Measurements from ENCODE around the gene SYNGR1.
"Not testable (repeated sequence)": the region's sequence is repeated elsewhere in the genome, so short reads cannot be mapped to it uniquely, and the experiment has no call there.

Gene SYNGR1

DNA sequence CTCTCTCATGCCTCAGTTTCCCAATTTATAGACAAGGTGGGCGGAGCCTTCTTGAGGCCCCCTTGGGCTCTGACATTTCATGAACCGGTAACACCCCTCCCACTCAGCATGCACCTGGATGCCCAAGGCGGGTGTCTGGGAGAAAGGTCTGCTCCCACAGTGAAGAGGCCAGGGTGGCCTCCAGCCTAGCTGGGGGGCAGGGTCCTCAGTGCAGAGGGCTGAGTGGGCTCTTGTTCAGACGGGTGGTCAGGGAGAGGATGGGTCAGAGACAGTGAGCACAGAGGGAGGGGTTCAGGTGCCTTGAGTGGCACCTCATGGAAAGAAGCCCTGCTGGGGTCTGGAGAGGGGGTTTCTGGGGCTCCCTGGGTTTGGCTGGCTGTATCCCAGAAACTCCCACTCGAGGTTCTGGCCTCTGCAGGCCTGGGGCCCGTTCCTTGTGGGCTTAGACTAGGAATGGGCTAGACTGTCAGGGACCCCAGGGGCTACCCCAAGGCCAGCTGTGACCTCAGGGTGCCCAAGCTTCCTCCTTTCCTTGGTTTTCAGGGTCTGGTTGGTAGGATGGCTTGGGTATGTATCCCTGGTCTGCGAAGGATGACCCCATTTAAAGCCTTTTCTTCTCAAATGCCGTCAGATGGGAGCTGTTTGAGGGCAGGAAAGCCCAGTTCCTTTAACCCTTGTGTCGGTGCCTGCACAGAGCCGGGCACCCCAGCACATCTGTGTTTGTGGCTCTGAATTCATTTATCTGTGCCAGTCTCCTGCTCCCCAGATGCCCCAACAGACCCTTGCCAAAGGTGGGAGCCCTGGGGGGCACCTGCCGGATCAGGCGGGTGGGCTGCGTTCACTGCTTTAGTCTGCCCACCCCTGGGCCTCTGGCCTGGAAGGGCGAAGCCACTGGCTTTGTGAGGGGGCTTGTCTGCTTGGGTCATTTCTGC is 1.2 kb downstream of the SYNGR1 start:
- DNase-seq (ENCODE audit: low read depth in 2 of 2), result no peak

DNA sequence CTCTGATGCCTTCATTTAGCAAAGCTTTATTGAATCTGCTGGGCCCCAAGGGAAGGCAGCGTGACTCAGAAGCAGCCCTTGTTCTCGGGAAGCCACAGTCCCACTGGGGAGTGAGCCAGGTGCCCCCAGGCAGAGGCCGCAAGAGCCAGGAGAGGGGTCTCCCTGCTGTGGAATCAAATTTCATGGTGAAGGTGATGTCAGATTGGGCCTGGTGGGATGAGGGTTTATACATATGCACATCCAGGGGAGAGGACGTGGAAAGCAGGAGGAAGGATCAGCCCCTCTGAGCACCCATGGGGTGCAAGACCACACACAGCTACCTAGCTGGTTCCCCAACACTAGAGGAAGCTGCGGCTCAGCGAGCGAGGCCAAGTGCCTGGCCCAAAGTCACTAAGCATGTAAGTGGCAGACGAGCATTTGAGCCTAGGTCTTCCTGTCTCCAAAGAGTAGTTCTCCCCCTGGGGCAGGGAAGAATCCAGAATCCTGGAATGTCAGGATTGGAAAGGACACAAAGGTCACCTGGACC is 2.0 kb downstream of the SYNGR1 start:
- no peak for DNase-seq (ENCODE audit: low read depth in 2 of 2)

DNA sequence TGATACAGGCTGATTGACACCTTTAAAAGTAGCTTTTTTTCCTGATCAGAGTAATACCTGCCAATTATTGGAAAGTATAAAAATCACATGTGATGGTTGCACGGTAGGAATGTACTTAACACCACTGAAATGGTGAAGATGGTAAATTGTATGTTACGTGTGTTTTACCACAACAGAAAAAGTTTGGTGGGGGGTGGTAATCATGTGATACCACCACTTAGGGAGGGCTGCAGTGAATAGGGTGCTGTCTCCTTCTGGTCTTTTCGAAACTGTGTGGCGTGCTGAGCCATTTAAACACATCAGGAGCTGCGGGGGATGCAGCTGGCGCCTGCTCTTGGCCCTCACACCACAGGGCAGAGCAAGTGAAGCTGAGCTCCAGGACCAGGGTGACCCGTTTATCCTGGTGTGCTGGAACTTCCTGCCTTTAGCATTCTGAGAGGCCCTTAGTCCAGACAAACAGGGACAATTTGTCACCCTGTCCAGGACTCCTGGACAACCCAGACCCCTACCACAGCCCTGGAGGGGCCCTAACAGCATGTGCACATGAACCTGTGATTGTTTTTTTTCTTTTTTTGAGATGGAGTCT is 2.6 kb downstream of the SYNGR1 start:
- no peak for DNase-seq (ENCODE audit: low read depth in 2 of 2)

DNA sequence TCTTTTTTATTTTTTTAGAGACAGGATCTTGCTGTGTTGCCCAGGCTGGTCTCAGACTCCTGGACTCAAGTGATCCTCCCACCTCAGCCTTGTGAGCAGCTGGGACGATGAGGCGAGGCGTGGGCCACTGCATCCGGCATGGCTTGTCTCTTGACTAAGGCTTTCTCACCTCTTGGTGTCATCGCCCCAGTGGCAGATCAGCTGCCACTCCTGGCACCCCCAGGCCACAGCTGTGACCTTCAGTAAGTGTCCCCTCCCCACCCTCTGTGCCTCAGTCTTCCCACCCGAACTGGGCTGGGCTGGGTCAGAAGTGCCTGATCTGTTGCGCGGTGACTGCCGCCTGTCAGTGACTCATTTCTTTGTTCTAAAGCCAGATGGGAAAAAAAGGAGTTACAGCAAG is 3.6 kb downstream of the SYNGR1 start:
- no peak for DNase-seq (ENCODE audit: low read depth in 2 of 2)

DNA sequence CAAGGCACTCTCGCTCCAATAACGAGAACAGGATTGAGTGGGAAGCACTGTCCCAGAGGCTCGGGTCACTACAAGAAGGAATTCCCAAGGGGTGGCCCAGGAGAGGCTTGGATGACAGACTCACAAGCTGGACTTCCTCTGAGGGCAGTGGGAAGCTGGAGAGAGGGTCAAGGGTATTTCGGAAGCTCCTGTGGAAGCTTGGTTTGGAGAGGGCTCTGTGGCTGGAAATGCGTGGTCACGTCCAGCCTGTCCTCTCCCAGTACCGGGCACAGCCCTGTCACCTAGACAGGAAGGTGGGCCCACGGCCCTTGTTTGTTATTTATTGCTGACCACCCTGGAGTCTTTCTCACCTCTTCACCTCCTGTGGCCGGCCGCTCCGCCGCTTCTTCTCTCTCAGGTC is 5.3 kb downstream of the SYNGR1 start:
- DNase-seq (ENCODE audit: low read depth in 2 of 2), result no peak

DNA sequence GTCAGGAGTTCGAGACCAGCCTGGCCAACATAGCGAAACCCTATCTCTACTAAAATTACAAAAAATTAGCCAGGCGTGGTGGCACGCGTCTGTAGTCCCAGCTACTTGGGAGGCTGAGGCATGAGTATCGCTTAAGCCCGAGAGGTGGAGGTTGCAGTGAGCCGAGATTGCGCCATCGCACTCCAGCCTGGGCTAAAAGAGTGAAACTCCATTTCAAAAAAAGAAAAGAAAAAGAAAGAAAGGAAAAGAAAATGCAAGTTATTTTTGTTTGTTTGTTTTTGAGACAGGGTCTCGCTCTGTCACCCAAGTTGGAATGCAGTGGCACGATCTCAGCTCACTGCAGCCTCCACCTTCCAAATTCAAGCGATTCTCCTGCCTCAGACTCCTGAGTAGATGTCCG is 6.0 kb downstream of the SYNGR1 start:
- not testable (repeated sequence) for DNase-seq (ENCODE audit: low read depth in 2 of 2)

DNA sequence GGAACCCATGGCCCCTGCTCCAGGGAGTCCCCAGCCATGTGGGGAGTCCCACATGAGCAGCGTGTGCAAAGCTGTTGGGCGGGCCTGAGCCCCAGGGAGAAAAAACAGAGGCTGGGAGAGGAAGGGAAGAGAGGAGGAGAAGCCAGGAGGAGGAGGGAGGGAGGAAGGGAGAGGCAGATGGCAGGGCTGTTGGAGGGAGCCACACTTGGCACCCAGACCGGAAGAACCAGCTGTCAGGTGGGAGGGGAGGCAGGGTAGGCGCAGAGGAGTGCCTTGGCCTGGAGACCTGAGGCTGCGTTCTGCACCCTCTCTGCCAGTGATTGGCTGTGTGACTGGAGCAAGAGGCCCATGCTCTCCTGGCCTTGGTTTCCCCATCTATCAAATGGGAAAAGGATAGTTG is 6.7 kb downstream of the SYNGR1 start:
- no peak for DNase-seq (ENCODE audit: low read depth in 2 of 2)

DNA sequence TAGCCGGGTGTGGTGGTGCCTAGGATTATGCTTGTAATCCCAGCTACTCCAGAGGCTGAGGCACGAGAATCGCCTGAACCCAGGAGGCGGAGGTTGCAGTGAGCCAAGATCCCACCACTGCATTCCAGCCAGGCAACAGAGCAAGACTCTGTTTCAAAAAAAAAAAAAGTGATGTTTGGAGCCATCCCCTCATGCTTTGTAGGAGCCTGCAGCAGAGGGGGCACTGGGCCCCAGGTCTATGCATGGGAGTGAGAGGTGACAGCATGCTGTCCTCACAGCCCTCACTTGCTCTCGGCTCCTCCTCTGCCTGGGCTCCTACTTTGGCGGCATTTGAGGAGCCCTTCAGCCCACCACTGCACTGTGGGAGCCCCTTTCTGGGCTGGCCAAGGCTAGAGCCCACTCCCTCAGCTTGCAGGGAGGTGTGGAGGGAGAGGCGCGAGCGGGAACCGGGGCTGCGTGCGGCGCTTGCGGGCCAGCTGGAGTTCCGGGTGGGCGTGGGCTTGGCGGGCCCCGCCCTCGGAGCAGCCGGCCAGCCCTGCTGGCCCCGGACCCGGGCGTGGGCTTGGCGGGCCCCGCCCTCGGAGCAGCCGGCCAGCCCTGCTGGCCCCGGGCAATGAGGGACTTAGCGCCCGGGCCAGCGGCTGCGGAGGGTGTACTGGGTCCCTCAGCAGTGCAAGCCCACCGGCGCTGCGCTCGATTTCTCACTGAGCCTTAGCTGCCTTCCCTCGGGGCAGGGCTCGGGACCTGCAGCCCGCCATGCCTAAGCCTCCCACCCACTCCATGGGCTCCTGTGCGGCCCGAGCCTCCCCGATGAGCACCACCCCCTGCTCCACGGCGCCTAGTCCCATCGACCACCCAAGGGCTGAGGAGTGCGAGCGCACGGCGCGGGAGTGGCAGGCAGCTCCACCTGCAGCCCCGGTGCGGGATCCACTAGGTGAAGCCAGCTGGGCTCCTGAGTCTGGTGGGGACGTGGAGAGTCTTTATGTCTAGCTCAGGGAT is 7.6 kb downstream of the SYNGR1 start:
- not testable (repeated sequence) for DNase-seq (ENCODE audit: low read depth in 2 of 2)

DNA sequence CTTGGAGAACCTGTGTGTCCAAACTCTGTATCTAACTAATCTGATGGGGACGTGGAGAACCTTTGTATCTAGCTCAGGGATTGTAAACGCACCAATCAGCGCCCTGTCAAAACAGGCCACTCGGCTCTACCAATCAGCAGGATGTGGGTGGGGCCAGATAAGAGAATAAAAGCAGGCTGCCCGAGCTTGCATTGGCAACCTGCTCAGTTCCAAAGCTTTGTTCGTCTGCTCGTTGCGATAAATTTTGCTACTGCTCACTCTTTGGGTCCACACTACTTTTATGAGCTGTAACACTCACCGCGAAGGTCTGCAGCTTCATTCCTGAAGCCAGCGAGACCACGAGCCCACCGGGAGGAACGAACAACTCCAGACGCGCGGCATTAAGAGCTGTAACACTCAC is 8.4 kb downstream of the SYNGR1 start:
- not testable (repeated sequence) for DNase-seq (ENCODE audit: low read depth in 2 of 2)

DNA sequence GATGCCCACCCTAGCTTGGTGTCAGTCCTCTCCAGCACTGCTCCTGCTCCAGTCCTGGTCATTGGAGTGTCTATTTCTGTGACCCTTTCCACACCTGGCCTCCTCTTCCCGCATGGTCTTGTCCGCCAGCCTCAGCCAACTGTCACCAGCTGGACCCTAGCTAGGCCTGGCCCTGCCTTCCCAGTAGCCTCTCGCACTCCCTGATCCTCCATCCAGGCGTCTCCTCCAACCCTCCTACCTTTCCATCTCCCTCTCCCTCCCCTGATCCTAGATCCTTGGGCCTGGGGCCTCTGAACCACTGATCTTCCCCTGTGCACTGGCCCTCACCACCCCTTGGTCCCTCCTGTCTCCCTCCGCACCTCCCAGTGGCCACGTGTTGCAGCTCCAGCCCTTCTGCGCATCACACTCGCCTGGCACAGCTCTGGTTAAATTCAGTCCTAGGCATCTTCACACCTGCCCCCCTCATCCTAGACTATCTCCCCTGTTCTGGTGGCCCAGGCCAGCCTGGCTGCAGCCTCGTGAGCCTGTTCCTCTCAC is 9.9 kb downstream of the SYNGR1 start:
- no peak for DNase-seq (ENCODE audit: low read depth in 2 of 2)

DNA sequence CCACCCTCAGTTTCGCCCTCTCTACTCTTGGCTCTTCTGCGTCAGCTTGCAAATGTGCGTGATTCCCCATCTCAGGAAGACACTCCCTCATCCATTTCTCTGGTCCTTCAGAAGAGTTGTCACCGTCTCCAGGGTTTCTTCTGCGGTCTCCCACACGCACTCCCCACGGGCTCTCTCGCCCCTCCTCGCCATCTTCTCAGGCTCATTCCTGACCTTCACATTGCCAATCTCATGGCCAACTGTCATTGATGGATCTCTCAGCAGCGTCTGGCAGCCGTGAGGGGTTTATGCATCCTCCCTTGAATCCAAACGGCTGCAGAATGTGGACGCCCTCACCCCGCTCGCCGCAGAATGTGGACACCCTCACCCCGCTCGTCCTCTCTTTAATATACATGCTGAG is 10.5 kb downstream of the SYNGR1 start:
- DNase-seq (ENCODE audit: low read depth in 2 of 2), result no peak

DNA sequence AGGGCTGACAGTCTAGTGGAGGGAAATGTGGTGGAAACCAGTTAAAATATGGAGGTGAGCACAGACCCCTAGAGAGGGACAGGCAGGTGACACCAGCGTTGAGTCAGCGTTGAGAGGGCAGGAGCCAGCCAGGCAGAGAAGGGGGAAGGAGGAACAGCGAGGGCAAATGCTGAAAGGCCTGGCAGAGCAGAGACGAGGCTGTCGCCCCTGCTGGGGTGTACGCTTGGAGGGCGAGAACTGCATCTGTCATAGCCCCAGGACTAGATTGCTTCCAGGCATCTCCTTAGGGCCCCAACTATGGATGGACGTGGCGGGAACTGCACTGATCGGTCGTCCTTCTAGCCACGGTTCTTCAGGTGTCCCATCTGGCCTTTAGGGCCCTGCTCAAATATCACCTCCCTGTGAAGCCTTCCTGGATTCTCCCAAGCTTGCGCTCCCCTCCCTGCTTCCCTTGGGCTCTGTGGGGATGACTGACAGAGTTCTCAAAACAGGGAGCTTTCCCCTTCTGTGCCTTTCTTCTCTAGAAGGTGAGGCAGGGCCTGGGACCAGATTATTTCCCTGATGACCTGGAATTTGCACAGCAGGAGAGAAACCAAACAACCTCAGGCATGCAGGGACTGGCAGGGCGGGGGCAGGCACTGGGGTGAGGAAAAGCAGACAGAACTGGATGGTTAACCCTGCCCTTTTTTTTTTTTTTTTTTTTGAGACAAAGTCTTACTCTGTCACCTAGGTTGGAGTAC is 11.1 kb downstream of the SYNGR1 start:
- no peak for DNase-seq (ENCODE audit: low read depth in 2 of 2)

DNA sequence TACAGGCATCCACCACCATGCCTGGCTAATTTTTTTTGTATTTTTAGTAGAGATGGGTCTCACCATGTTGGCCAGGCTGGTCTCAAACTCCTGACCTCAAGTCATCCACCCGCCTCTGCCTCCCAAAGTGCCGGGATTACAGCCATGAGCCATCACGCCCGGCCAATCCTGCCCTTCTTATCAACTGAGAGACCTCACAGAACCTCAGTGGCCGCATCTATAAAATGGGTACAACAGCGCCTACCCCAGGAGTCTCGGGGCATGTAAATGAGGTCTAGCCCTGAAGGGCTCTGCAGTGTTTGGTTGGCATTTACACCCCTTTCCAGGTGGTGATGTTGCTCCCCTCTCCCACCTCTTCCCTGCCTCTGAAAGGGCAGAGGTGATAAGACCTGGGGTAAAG is 11.7 kb downstream of the SYNGR1 start:
- no peak for DNase-seq (ENCODE audit: low read depth in 2 of 2)

DNA sequence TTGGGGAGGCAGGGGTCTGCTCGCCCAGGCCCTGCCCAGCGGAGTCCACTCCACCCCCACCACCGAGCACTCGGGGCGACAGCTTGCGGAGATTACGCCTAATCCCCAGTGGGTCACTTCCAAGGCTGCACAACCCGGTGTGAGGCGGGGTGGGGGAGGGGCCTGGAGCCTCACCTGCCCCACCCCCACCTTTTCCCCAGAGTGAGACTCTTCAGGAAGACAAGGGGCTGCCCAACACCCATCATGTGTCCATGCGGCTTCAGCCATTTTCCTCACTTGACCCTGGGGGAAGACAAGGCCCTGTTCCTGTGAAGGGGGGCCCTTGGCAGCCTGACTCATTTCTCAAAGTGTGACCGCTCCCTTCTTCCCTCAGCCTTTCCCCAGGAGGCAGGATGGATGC is 12.5 kb downstream of the SYNGR1 start:
- DNase-seq (ENCODE audit: low read depth in 2 of 2), result no peak

DNA sequence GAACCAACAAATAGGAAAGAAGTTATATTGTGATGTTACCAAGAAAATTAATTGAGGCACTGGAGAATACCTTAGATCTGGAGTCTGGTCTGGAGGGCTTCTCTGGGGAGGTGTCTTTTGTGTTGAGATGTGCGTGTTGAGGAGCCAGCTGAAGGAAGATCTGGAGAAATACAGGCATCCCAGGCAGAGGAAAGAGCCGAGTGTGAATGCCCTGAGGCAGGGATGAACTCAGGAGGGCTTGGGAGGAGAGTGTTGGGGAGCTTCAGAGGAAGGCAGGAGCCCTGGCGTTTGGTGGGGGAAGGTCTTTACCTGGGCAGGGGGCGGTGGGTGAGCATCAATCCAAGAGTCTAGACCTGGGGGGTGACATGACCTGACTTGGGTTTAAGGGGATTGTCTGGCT is 13.1 kb downstream of the SYNGR1 start:
- no peak for DNase-seq (ENCODE audit: low read depth in 2 of 2)

DNA sequence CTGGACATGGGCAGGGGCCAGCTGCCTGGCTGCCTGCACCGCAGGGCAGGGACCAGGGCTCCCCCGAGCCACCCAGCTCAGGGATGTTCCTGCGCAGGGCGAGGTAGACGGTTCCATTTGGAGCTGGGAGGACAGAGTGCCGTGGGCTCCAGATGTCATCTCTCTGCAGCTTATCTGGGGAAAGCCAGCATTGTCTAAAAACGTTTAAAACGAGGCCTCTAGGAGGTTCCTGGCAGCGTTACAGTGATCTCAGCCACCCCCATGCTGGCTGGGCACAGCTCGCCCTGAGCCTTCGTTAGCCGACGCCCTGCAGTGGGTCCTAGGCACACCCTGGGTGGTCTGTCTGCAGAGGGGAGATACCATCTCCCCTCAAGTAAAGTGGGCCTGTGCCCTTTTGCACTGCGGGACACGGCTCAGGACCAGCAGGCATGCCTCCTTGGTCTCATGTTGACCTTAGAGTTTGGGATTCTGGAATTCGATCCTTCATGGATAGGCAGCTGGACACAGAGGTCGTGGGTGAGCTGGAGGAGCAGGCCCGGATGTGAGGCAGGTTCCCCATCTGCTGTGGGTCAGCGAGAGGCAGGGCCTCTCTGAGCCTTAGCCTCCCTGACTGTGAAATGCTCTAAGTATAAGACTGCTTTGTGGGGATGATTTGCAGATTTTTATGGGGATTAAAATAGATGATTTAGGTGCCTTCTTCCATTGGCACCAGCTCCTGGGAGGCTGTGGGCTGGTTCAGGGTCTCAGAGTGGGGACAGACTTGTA is 14.1 kb downstream of the SYNGR1 start:
- no peak for DNase-seq (ENCODE audit: low read depth in 2 of 2)

DNA sequence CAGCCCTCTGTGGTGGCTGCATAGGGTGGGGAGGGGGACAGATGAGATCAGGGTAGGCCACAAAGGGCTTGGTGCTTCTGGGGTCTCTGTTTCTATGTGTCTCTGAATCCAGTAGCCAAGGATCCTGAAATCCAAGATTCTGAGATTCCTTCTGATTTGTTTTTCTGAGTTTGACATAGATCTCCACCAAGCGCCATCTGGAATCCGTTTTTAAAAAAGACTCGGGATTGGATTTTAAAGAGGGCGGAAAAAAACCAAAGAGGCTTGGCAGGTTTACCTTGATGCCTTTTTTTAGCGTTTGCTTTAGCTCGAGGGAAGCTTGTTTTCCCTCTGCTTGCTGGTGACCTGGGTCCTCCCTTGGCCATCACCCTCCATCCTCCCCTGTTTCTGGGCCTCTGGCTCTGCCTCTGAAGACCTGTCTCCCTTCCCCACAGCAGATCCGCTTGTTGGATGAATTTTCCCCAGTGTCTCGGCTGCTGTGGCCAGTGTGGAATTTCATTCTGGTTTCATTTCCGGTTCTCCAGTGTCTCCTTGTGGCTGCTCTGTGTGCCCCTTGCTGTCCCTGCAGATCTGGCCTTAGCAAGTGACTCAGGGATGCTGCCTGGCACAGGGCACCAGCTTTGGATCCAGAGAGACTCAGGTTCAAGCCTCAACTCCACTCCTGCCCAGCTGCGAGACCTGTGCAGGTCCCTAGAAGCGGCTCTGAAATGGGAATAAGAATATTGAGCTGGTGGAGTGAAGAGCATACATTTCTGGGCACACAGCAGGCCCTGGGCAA is 15.1 kb downstream of the SYNGR1 start:
- DNase-seq (ENCODE audit: low read depth in 2 of 2), result no peak

DNA sequence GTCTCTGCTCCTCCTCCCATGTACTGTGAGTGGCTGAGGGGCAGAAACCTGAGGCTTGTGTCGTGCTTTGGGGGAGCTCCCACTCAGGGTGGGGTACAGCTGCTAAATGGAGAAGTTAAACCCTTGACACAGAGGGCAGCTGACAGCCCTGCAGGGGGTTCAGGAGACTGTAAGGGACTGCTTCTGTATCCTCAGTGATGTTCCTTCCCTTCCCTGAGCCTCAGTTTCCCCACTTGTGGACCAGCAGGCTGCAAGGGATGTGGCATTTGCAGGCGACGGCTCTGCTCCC is 15.6 kb downstream of the SYNGR1 start:
- no peak for DNase-seq (ENCODE audit: low read depth in 2 of 2)

DNA sequence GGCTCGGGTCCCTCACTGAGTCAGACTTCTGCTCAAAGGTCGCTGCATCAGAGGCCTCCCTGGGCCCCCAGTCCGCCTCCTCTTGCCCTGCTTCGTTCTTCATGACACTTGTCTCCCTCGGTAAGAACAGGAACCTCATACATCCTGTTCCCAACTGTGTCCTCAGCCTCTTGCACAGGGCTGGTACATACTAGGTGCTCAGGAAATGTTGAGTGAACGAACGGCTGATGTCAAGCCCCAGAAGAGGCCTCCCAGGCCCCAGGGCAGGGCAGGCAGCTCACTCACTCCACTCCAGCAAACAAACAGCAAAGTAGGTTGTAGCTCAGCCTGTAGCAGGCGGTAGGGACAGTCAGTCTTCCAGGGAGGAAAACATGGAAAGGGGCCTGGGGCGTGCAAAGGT is 17.2 kb downstream of the SYNGR1 start:
- DNase-seq (ENCODE audit: low read depth in 2 of 2), result no peak

DNA sequence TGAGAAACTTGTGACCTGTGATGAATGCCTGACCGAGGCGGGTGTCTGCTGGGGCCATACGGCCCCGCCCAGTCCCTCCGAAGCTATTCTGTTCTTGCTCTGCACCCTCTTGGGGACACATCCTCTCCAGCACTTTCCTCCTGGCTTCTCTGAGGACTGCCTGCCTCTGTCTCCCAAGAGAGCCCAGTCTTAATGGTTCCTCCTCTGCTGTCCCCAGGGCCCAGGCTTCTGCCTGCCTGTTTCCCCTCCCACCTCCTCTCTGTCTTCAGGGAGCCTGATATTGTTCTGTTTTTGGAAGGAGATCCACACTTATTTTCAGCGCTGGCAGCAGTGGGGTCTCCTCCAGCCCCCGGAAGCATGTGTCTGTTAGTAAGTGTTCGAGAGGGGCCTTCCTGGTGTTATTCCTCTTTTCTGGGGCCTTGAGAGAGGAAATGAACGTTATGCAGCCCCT is 18.7 kb downstream of the SYNGR1 start:
- no peak for DNase-seq (ENCODE audit: low read depth in 2 of 2)

All from stimulated activated CD8-positive, alpha-beta memory T cell treated with anti-CD3 and anti-CD28 coated beads, Interleukin-2, amount 100 ng/mL, for 48 hours (primary cell).